ENCODE data around the gene PHC2. TPM values are rescaled to one million over a fixed set of nuclear protein-coding genes. Genes with fewer than 3 reads are reported as not detected.

Gene PHC2
- total RNA-seq, 1 donor from 2014 or later, result 31.3 TPM

DNA sequence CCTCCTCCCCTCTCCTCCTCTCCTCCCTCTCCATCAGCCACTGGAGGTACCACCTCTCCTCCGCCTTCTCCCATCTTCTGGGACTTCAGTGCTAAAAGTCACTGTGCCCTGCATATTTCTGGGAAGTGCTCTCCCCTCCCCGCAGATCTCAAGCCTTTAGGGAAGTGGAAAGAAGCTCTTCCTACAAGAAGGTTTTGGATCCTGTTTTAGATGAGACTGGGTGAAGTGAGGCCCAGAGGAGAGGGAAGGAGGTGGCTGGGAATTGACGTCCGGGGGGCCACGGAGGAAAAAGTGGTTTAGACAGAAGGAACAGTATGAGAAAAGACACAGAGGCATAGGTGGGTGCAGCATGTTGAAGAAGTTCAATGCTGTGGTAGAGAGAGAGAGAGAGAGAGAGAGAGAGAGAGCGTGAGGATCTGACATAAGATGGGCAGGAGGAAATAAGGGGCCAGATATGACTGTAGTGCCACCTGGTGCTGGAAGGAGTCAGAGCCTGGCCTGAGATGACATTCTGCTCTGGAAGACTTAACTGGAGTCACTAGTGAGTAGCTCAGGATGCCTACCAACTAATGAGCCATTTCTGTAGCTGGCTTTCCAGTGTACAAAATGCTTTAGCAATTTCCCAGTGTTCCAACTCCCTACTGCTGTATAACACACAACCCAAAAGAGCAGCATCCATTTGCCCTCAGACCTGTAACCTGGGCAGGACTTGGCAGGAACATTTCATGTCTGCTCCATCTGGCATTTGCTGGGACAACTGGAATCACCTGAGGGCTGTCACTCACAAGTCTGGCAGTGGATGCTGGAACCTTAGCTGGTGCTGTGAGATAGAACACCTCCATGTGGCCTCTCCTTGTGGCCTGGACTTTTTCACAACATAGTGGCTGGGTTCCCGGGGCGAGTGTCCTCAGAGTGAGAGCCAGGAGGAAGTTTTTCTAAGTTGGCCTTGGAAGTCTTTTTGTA is 24.9 kb upstream of the PHC2 start:
- Histone ChIP-seq H3K4me3 (ENCODE audit: low read length in 3 of 3) (peak overlapping the region in 1 of 3 donors; percentile 28), H3K27ac (ENCODE audit: low read depth, low read length) (peak overlapping the region; percentile 74), H3K27me3 (ENCODE audit: control insufficient read depth in 3 of 3, insufficient read depth in 3 of 3, low read length in 3 of 3) (no peaks in the 10 kb centered on the region), H3K4me1 (ENCODE audit: control insufficient read depth in 3 of 3, insufficient read depth in 3 of 3, low read length in 3 of 3) (peaks cover 32 to 49% (median 36%) of the 10 kb centered on the region in 3 donors), H3K9me3 (ENCODE audit: control insufficient read depth in 3 of 3, low read length in 3 of 3) (no peaks in the 10 kb centered on the region), H3K9ac (ENCODE audit: low read depth in 1 of 3, low read length in 3 of 3) (peak overlapping the region; percentile 15 to 65 (median 40)), H3K36me3 (ENCODE audit: control insufficient read depth in 3 of 3, insufficient read depth in 3 of 3, low read length in 3 of 3) (no peaks in the 10 kb centered on the region)

DNA sequence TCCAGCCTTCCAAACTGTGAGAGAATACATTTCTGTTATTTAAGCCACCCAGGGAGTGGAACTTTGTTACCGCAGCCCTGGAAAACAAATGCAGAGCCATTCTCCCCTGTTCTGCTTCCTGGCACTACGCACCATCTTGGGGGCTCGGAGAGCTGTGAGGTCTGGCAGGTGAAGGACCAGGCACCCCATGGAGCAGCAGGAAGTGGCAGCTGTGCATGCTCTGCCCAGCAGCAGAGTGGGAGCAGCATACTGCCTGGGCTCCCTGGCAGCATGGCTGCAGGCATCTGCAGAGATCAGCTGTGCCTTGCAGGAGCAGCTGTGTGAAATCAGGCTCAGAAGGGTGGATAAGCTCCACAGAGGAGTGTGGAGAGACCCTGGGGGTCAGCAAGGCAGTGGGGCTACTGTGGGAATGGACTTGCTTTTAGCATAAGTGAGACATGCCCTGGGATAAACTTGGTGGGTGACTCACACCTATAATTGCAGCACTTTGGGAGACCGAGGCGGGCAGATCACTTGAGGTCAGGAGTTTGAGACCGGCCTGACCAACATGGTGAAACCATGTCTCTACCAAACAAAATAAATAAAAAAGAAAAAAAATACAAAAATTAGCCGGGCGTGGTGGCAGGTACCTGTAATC is 23.9 kb upstream of the PHC2 start:
- H3K4me3 ChIP-seq (ENCODE audit: low read length in 3 of 3), result no peak overlapping the region
- peaks cover 22 to 38% (median 25%) of the 10 kb centered on the region in 3 donors for H3K4me1 ChIP-seq (ENCODE audit: control insufficient read depth in 3 of 3, insufficient read depth in 3 of 3, low read length in 3 of 3)
- H3K9me3 ChIP-seq (ENCODE audit: control insufficient read depth in 3 of 3, low read length in 3 of 3), result no peaks in the 10 kb centered on the region
- no peaks in the 10 kb centered on the region for H3K27me3 ChIP-seq (ENCODE audit: control insufficient read depth in 3 of 3, insufficient read depth in 3 of 3, low read length in 3 of 3)
- no peaks in the 10 kb centered on the region for H3K36me3 ChIP-seq (ENCODE audit: control insufficient read depth in 3 of 3, insufficient read depth in 3 of 3, low read length in 3 of 3)
- H3K27ac ChIP-seq (ENCODE audit: low read depth, low read length), result no peak overlapping the region
- peak overlapping the region in 2 of 3 donors; percentile 27 to 52 for H3K9ac ChIP-seq (ENCODE audit: low read depth in 1 of 3, low read length in 3 of 3)

DNA sequence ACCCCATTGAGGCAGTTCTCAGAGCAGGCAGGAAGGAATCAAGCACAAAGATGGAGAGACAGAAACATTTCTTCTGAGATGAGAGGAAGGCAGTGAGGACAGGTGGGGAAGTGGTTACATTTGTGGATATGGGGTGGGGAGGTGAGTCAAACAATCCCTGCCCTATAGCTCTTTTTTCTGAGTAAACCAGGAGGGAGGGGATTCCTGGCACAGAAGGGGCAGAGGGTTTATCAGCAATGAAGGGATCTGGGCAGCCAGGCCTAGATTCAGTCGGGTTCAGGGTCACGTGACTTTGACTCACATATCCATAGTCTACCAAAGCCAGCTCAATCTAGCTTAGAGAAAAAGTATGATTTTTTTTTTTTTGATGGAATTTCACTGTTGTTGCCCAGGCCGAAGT is 15.7 kb upstream of the PHC2 start:
- H3K27me3 ChIP-seq (ENCODE audit: control insufficient read depth in 3 of 3, insufficient read depth in 3 of 3, low read length in 3 of 3), result no peaks in the 10 kb centered on the region
- no peak overlapping the region for H3K4me3 ChIP-seq (ENCODE audit: low read length in 3 of 3)
- H3K4me1 ChIP-seq (ENCODE audit: control insufficient read depth in 3 of 3, insufficient read depth in 3 of 3, low read length in 3 of 3), result peaks cover 14 to 19% (median 15%) of the 10 kb centered on the region in 3 donors
- H3K36me3 ChIP-seq (ENCODE audit: control insufficient read depth in 3 of 3, insufficient read depth in 3 of 3, low read length in 3 of 3), result no peaks in the 10 kb centered on the region
- no peak overlapping the region for H3K9ac ChIP-seq (ENCODE audit: low read depth in 1 of 3, low read length in 3 of 3)
- no peak overlapping the region for H3K27ac ChIP-seq (ENCODE audit: low read depth, low read length)
- H3K9me3 ChIP-seq (ENCODE audit: control insufficient read depth in 3 of 3, low read length in 3 of 3), result no peaks in the 10 kb centered on the region

DNA sequence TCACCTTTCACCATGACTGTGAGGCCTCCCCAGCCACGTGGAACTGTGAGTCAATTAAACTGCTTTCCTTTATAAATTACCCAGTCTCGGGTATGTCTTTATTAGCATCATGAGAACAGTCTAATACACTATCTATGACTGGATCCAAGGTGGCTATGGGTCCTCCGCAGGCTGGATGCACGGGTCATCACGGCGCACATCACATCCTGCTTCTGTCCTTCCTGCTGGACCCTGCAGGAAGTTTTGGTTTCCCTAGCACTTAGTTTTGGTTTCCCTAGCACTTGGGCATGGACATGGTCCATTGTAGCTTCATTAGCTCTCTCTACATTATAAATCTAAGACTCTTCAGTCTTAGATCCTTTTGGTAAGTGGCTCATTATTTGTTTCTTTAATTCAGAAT is 14.2 kb upstream of the PHC2 start:
- Histone ChIP-seq H3K36me3 (ENCODE audit: control insufficient read depth in 3 of 3, insufficient read depth in 3 of 3, low read length in 3 of 3) (no peaks in the 10 kb centered on the region), H3K9ac (ENCODE audit: low read depth in 1 of 3, low read length in 3 of 3) (no peak overlapping the region), H3K27ac (ENCODE audit: low read depth, low read length) (no peak overlapping the region), H3K27me3 (ENCODE audit: control insufficient read depth in 3 of 3, insufficient read depth in 3 of 3, low read length in 3 of 3) (no peaks in the 10 kb centered on the region), H3K9me3 (ENCODE audit: control insufficient read depth in 3 of 3, low read length in 3 of 3) (no peaks in the 10 kb centered on the region), H3K4me3 (ENCODE audit: low read length in 3 of 3) (no peak overlapping the region), H3K4me1 (ENCODE audit: control insufficient read depth in 3 of 3, insufficient read depth in 3 of 3, low read length in 3 of 3) (peaks cover 14 to 19% (median 15%) of the 10 kb centered on the region in 3 donors)

DNA sequence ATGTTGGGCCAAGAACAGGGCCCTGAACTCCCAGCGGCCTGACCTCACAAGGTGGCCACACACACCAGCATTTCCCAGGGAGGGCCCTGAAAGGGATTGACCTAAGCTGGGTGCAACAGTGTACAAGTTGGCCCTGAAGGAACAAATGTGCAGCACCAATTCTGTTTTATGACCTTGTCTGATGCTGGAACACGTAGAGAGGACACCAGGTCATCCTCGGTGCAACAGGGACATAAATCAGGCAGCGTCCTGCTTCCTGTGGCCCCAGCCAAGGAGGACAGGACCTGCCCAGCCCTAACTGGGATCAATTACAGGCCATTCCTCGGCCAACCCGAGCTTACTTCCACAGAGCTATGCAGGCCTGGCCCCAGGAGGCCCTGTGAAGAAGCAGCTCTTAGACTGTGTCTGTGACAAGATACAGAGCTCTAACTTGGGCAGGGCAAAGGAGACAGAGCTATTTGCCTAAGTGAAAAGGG is 12.8 kb upstream of the PHC2 start:
- Histone ChIP-seq H3K27ac (ENCODE audit: low read depth, low read length) (peak overlapping the region; percentile 59), H3K36me3 (ENCODE audit: control insufficient read depth in 3 of 3, insufficient read depth in 3 of 3, low read length in 3 of 3) (no peaks in the 10 kb centered on the region), H3K4me1 (ENCODE audit: control insufficient read depth in 3 of 3, insufficient read depth in 3 of 3, low read length in 3 of 3) (peaks cover 14 to 19% (median 15%) of the 10 kb centered on the region in 3 donors), H3K9ac (ENCODE audit: low read depth in 1 of 3, low read length in 3 of 3) (peak overlapping the region in 2 of 3 donors; percentile 37 to 40), H3K9me3 (ENCODE audit: control insufficient read depth in 3 of 3, low read length in 3 of 3) (no peaks in the 10 kb centered on the region), H3K4me3 (ENCODE audit: low read length in 3 of 3) (no peak overlapping the region), H3K27me3 (ENCODE audit: control insufficient read depth in 3 of 3, insufficient read depth in 3 of 3, low read length in 3 of 3) (no peaks in the 10 kb centered on the region)

DNA sequence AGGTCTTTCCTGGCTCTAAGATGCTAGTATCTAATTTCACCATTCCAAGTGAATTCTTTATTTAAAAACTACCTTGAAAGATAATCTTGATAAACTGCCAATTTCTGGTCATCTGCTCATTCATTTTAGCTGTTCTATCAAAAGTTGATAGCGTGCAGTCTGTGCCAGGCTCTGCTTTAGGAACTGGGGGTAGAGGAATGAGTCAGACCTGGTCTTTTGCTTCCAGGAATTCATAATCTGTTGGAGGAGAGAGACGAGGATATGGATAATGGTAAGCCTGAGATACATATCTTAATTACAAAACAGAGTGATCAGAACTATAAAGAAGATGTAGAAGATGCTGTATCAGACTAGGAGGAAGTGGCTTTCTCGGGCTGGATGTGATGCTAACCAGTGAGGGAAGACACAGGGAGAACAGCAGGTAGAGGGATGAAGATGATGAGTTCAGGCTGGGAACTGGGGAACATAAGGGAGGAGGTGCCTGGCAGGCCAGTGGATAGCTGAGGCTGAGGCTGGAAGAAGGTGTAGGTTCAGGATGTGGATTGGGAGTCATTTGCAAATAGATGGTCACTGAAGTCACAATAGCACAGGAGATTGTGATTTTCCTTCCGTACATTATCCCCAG is 12.3 kb upstream of the PHC2 start:
- Histone ChIP-seq H3K36me3 (ENCODE audit: control insufficient read depth in 3 of 3, insufficient read depth in 3 of 3, low read length in 3 of 3) (no peaks in the 10 kb centered on the region), H3K9me3 (ENCODE audit: control insufficient read depth in 3 of 3, low read length in 3 of 3) (no peaks in the 10 kb centered on the region), H3K4me1 (ENCODE audit: control insufficient read depth in 3 of 3, insufficient read depth in 3 of 3, low read length in 3 of 3) (peaks cover 14 to 19% (median 15%) of the 10 kb centered on the region in 3 donors), H3K9ac (ENCODE audit: low read depth in 1 of 3, low read length in 3 of 3) (peak overlapping the region in 1 of 3 donors; percentile 40), H3K4me3 (ENCODE audit: low read length in 3 of 3) (no peak overlapping the region), H3K27me3 (ENCODE audit: control insufficient read depth in 3 of 3, insufficient read depth in 3 of 3, low read length in 3 of 3) (no peaks in the 10 kb centered on the region), H3K27ac (ENCODE audit: low read depth, low read length) (peak overlapping the region; percentile 45)

DNA sequence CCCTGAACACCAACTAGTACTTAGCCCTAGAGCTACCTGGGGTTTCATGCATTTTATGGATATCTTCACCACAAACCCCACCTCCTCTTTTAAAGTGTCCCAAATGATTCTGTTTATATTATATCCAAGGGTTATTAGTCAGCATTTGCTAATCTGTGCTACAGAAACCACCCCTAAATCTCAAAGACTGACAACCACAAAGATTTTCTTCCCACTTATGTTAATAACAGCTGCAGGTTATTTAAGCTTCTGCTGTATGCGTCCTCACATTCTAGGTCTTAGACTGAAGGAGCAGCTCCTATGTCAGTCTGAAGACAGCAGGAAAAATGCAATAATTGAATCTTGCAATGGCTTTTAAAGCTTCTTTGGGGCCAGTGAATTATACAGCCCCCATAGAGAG is 11.2 kb upstream of the PHC2 start:
- no peak overlapping the region for H3K9ac ChIP-seq (ENCODE audit: low read depth in 1 of 3, low read length in 3 of 3)
- no peaks in the 10 kb centered on the region for H3K27me3 ChIP-seq (ENCODE audit: control insufficient read depth in 3 of 3, insufficient read depth in 3 of 3, low read length in 3 of 3)
- H3K27ac ChIP-seq (ENCODE audit: low read depth, low read length), result no peak overlapping the region
- H3K4me1 ChIP-seq (ENCODE audit: control insufficient read depth in 3 of 3, insufficient read depth in 3 of 3, low read length in 3 of 3), result peaks cover 14 to 19% (median 15%) of the 10 kb centered on the region in 3 donors
- H3K9me3 ChIP-seq (ENCODE audit: control insufficient read depth in 3 of 3, low read length in 3 of 3), result no peaks in the 10 kb centered on the region
- no peak overlapping the region for H3K4me3 ChIP-seq (ENCODE audit: low read length in 3 of 3)
- H3K36me3 ChIP-seq (ENCODE audit: control insufficient read depth in 3 of 3, insufficient read depth in 3 of 3, low read length in 3 of 3), result no peaks in the 10 kb centered on the region

DNA sequence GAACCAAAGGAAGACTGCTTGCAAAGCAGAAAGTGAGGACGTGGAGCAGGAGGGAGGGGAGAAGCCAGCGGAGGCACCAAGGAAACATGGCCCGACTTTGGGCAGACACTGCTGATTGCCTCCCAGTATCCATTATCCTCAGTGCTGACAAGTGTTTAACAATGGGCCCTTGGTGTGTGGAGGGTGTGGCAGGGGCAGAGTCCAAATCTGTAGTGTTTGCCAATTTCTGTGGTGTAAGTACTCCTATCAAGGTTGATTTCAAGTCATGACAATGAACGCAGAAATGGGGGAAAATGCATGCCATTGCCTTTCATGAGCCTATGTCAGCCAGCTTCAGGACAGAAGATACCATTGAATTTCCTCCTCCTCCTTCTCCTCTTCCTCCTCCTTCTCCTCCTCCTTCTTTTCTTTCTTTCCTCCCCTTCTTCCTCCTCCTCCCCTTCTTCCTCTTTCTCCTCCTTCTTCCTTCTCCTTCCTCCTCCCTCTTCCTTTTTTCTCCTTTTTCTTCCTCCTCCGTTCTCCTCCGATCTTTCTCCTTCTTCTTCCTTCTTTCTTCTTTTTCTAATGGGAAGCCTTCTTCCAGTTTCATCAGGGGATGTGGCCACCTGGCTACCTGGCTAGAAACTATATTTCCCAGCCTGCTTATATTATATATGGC is 10.3 kb upstream of the PHC2 start:
- no peaks in the 10 kb centered on the region for H3K27me3 ChIP-seq (ENCODE audit: control insufficient read depth in 3 of 3, insufficient read depth in 3 of 3, low read length in 3 of 3)
- no peaks in the 10 kb centered on the region for H3K9me3 ChIP-seq (ENCODE audit: control insufficient read depth in 3 of 3, low read length in 3 of 3)
- no peak overlapping the region for H3K9ac ChIP-seq (ENCODE audit: low read depth in 1 of 3, low read length in 3 of 3)
- no peak overlapping the region for H3K4me3 ChIP-seq (ENCODE audit: low read length in 3 of 3)
- no peaks in the 10 kb centered on the region for H3K36me3 ChIP-seq (ENCODE audit: control insufficient read depth in 3 of 3, insufficient read depth in 3 of 3, low read length in 3 of 3)
- peaks cover 14 to 19% (median 15%) of the 10 kb centered on the region in 3 donors for H3K4me1 ChIP-seq (ENCODE audit: control insufficient read depth in 3 of 3, insufficient read depth in 3 of 3, low read length in 3 of 3)
- no peak overlapping the region for H3K27ac ChIP-seq (ENCODE audit: low read depth, low read length)

DNA sequence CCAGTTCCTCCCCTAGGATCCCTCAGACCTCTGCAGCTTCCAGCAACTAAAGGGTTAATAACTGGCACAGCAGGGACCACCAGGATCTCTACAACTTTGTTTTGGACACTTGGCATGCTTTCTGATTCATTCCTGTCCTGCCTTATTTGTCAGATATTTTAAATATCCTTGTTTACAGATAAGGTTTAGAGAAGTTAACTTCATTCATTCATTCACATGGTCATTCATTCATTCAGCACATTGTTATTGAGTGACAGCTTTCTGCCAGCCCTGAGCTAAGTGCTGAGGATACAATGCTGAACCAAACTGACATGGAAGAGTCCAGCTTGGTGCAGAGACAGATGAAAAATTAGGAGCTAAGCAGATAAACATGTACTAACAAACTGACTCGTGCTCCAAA is 8.8 kb upstream of the PHC2 start:
- Histone ChIP-seq H3K9ac (ENCODE audit: low read depth in 1 of 3, low read length in 3 of 3) (no peak overlapping the region), H3K27me3 (ENCODE audit: control insufficient read depth in 3 of 3, insufficient read depth in 3 of 3, low read length in 3 of 3) (no peaks in the 10 kb centered on the region), H3K27ac (ENCODE audit: low read depth, low read length) (no peak overlapping the region), H3K9me3 (ENCODE audit: control insufficient read depth in 3 of 3, low read length in 3 of 3) (no peaks in the 10 kb centered on the region), H3K4me1 (ENCODE audit: control insufficient read depth in 3 of 3, insufficient read depth in 3 of 3, low read length in 3 of 3) (peaks cover 15 to 22% (median 19%) of the 10 kb centered on the region in 3 donors), H3K36me3 (ENCODE audit: control insufficient read depth in 3 of 3, insufficient read depth in 3 of 3, low read length in 3 of 3) (no peaks in the 10 kb centered on the region), H3K4me3 (ENCODE audit: low read length in 3 of 3) (no peak overlapping the region)
